Endometrium (tissue), 2 donors: ENCODE results near the gene GPR6.

Experiments
- FAIRE-seq: peaks from 2 replicates; lab custom pipeline; 2012; peaks lifted over from hg19 to GRCh38; lab: Jason Lieb, UNC
- donor health status: control.
- donor health status: control.

Gene GPR6, protein sequence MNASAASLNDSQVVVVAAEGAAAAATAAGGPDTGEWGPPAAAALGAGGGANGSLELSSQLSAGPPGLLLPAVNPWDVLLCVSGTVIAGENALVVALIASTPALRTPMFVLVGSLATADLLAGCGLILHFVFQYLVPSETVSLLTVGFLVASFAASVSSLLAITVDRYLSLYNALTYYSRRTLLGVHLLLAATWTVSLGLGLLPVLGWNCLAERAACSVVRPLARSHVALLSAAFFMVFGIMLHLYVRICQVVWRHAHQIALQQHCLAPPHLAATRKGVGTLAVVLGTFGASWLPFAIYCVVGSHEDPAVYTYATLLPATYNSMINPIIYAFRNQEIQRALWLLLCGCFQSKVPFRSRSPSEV

GRCh38 chr6:109978174-109979032 is at the start of gene GPR6:
TSS of gene GPR6 (plus strand) at chr6:109978311. CDS start at chr6:109979113, 802 bp downstream.
- FAIRE-seq, result no peak

DNA sequence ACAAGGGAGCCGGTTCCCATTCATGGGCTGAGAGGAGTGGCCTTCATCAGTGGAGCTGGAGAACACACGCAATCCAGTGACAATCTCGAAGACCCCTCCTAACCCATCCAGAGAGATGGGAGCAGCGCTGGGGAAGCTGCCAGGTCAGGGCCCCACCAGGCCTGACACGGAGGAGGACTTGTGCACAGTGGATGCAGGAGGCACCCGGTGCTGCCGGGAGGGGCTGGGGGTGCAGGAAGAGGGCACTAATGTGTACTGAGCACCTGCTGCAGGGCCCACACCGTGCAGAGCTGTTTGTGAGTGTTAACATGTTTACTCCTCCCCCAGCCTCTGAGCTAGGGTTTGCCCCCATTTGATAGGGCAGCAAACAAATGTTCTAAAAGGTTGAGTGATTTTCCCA is 43.8 kb upstream of the GPR6 start:
- FAIRE-seq, result no peak

- FAIRE-seq, result no peak
Observed at GRCh38 chr6:109939654-109940053, 38.5 kb upstream of the GPR6 start.

GRCh38 chr6:109944448-109944847 is 33.7 kb upstream of the GPR6 start:
- FAIRE-seq, result no peak

GRCh38 chr6:109945091-109945490 is 33.0 kb upstream of the GPR6 start:
- FAIRE-seq, result no peak

DNA sequence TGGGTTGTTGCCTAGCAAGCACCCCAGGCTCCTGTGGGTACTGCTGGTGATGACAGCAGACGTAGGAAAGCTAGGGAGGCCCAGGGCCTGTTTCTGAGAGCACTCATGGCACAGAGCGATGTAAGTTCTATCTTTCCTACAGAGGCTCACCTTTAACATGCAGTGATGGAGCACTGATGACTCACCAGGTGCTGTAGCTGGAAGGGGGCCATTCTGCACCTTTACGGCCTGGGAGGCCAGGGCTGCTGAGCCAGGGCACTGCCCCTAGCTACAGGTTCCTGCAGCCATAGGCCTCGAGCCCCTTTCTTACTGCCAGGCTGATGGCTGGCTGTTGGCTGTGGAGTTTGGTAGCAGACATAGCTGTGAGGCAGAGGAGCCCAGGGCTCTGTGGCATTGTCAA is 31.1 kb upstream of the GPR6 start:
- FAIRE-seq, result no peak

DNA sequence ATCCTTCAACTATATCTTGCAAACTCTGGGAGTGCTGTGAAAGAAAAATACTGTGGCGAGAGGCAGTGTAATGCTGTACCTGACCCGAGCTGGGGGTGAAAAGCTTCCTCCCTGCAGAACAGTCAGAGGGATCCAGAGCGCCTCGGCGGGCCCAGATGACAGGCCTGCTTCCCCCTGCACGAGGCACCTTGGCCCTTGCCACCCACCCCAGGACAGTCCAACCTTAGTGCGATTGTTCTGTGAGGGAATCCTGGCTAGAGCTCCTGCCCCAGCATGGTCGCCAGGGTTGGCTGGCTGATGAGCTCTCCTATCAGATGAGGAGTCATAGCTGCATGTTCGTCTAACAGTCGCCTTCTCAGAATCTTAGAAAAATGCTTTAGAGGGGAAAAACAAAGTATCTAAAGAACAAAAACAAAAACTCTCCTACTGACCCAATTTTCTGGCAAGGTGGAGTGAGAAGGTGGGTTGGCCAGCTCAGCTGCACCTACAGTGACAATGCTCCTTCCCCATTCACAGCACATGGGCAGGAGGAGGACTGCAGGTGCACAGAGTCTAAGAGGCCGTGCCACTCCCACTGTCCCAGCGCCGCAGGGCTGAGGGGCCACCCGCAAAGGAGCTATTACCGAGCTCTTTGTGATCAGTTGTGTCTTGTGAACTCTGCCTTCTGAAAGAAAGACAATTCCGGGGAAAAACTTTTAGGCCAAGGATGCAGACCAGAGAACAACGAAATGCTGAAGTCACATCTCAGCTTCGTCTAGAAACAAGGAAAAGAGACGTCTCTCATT is 28.6 kb upstream of the GPR6 start:
- FAIRE-seq, result no peak

DNA sequence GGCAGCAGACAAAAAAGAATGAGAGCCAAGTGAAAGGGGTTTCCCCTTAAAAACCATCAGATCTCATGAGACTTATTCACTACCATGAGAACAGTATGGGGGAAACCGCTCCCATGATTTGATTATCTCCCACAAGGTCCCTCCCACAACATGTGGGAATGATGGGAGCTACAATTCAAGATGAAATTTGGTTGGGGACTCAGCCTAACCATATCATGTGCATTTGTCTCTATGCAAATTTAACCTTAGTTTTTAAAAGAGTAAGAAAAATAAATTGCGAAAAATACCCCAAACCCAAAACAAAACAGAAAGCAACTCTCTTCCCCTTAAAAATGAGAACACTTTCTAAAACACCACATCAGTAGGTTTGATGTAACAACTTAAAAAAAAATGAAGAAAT is 22.6 kb upstream of the GPR6 start:
- FAIRE-seq, result no peak

GRCh38 chr6:109958626-109959025 is 19.5 kb upstream of the GPR6 start:
- FAIRE-seq, result no peak

DNA sequence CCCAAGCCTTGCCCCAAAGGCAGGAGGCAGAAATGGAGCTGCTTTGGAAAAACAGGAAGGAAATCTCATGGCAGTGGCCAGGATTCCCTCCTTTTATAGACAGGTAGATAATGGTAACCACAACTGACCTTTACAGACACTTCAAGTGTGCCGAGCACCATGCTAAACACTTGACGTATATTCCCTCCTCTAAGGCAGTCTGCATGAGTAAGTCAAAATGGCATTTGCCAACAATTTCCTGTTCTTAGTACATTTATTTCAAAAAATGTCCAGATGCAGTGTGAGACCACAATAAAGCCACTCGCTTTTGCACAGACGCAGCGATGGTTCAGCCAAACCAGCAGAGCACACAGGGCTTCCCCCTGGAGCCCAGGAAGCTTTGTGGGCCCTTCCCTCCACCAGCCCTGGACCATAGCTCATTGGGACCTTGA is 16.5 kb upstream of the GPR6 start:
- no peak for FAIRE-seq

DNA sequence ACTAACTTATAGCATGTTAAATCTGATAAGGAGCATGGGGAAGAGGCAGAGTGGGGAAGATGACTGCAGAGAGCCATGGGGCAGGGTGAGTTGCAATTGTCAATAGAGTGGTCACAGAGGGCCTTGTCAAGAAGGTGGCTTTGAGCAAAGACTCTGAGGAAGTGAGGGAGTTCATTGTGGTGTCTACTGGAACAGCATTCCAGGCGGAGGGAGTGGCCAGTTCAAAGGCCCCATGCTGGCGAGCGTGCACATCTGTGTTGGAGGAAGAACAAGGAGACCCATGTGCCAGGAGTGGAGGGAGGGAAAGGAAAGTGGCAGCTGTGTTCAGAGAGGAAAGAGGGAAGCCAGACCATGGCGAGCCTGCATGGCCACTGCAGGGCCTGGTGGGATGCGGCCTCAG is 15.8 kb upstream of the GPR6 start:
- FAIRE-seq, result no peak

DNA sequence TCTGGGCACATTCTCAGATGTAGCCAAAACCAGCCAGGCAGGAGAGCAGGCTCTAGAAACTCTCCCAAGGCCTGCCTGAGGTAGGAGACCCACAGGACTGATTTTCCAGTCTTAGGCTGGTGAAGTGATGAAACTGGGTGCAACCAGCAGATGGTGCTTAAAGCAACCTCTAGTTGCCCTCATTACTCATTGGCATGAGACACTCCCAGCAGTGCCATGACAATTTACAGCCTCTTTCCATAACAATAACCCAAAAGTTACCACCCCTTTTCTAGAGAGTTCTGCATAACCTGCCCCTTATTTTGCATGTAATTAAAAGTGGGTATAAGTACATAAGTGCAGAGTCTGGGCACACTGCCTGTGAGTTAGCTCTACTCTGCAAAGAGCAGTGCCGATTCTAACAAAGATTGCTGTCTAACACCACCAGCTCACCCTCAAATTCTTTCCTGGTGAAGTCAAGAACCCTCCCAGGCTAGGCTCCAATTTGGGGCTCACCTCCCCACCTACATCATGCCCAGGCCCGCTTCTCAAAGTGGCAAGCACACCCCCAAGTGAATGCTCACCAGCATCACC is 14.4 kb upstream of the GPR6 start:
- FAIRE-seq, result no peak

DNA sequence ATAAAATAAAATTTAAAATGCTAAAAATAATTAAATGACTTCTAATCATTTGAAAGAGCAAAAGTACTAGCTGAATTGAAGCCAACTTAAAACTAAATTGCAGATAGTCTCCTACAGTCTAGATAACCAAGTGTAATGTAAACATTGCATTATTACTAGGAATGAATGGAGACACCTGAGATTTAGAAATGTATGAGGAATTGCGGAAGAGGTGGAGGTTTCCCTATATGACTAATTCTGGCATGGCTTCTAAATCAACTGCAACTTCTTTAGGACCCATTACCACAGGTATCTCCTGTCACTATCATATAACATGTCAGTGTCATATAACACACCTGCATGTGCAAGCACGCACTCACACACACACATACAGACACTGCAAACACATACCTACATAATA is 13.2 kb upstream of the GPR6 start:
- FAIRE-seq, result no peak

DNA sequence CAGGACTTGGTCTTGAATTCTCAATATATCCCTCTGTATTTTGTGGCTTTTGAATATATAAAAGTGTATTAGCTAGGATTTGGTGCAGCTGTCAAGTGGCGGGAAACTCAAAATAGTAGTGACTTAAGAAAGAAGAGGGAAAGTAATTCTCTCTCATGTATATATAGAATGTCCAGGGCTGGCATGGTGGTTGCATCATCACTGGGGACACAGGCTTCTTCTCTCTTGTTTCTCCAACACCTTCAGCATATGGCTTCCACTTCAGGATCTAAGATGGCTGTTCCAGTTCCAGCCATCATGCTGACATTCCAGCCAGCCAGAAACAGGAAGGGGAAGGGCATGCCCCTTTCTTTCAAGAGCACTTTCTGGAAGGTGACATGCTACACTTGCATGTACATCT is 11.8 kb upstream of the GPR6 start:
- FAIRE-seq, result no peak

DNA sequence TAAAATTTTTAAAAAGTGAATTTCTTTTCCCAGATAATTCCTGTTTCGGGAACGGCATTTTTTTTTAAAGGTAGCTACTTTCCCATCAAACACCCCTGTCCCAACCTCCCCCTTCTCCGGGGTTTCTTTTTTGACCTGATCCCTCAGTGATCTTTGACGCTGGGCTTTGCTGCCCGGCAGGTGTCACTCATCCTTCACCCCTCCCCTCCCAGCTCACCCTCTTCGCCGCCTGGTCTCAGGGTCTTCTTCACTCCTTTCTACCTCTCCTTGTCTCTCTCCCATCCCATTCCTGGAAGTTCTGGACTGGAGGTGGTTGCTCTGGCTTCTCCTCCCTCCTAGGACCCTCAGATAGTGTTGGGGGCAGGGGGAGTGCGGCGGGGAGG is 329 bp upstream of the GPR6 start:
- no peak for FAIRE-seq

DNA sequence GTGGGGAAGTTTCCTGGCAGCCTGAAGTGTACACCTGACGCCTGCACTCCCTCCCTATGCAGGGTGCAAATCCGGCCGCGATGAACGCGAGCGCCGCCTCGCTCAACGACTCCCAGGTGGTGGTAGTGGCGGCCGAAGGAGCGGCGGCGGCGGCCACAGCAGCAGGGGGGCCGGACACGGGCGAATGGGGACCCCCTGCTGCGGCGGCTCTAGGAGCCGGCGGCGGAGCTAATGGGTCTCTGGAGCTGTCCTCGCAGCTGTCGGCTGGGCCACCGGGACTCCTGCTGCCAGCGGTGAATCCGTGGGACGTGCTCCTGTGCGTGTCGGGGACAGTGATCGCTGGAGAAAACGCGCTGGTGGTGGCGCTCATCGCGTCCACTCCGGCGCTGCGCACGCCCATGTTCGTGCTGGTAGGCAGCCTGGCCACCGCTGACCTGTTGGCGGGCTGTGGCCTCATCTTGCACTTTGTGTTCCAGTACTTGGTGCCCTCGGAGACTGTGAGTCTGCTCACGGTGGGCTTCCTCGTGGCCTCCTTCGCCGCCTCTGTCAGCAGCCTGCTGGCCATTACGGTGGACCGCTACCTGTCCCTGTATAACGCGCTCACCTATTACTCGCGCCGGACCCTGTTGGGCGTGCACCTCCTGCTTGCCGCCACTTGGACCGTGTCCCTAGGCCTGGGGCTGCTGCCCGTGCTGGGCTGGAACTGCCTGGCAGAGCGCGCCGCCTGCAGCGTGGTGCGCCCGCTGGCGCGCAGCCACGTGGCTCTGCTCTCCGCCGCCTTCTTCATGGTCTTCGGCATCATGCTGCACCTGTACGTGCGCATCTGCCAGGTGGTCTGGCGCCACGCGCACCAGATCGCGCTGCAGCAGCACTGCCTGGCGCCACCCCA is 1.2 kb downstream of the GPR6 start:
- FAIRE-seq, result no peak

GRCh38 chr6:109984410-109984809 is 6.3 kb downstream of the GPR6 start:
- FAIRE-seq, result no peak

DNA sequence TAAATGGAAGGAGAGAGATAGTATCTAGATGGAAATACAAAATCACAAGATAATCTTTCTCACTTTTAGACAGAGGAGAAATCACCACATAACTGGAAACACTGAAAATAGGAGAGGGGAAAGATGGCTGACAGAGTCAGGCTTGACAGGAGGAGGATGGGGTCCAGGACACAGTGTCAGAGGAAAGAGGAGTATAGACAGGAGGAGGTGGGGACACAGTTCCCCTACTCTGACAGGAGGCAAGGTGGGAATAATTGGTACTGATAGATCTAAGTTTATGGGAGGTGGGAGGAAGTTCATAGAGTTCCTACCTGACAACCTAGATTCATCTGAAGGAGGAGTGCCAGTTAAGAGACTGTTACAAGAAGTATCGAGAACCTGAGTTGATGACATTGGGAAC is 9.1 kb downstream of the GPR6 start:
- FAIRE-seq, result no peak

DNA sequence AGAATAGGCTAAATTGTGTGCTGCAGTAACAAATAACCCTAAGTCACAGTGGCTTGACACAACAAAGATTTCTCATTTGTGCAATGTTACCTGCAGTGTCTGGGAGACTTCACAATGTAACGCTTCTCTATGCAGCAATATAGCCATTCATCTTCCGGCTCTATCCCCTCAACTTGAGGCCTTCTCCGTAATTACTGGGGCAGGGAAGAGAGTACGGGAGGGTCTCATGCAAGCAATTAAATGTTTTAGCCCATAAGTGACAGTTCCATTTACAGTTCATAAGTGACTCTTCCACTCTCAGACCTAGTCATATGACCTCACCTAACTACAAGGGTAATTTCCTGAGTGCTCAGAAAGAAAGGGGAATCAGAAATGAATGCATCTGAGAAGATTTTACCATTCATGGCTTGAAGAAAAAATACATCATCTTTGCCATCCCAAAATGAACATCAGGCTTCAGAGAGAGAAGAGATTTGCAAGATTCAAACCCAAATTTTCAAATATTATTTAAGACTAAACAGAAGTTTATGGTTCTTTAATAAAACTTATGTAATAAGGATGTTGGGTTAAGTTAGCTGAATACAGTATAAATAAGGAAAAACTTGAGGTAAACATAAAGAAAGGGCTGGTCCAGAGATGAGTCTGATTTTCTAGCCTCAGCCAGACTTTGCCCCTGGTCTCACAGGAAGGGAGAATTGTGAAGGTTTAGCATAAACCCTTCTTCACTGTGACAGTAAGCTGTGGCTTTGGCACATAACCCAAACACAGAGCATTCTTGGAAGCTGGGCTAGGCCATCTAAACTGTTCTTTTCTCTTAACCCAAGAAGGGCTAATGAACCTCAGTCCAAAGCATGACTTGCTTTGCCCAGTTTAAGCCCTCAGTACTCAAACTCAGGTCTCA is 13.3 kb downstream of the GPR6 start:
- FAIRE-seq, result no peak

DNA sequence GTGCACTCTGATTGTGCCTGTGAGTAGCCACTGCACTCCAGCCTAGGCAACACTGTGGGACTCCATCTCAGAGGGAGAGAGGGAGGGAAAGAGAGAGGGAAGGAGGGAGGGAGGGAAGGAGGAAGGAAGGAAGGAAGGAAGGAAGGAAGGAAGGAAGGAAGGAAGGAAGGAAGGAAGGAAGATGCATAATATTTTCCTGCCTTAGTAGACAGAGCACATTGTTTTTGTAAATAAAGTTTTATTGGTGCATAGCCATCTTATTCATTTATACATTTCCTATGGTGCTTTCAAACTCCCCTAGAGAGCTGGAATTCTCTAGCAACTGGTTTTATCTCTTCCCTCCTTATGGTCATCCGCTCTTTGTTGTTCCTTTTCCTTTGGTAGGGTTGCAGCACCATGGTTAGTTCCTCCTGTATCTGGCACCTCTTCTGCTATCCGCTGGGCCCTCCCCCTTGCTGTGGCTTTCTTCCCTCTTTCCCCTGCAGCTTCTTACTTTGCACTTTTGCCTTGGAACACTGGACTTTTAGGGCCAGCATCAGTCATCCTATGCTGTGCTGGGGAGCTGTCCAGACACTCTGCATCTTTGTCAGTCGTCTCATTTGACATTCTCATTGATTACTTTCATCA is 20.2 kb downstream of the GPR6 start:
- FAIRE-seq, result no peak
